Stimulated activated CD4-positive, alpha-beta T cell treated with anti-CD3 and anti-CD28 coated beads, Interleukin-12 subunit alpha, Interleukin-12 subunit beta, amount 100 ng/mL, for 4 hours (primary cell): ENCODE results near the gene ATP5F1E.
"Not testable (repeated sequence)": the region's sequence is repeated elsewhere in the genome, so short reads cannot be mapped to it uniquely, and the experiment has no call there.

Source experiments
- DNase-seq: peaks from one replicate; pipeline ENCODE4 v3.0.0-alpha.2; 2020

ATP5F1E gene

GRCh38 chr20:59018817-59019216 lies 13.3 kb downstream of the ATP5F1E start:
- DNase-seq, result no peak

GRCh38 chr20:59017493-59018231 lies 14.5 kb downstream of the ATP5F1E start:
- DNase-seq, result no peak

DNA sequence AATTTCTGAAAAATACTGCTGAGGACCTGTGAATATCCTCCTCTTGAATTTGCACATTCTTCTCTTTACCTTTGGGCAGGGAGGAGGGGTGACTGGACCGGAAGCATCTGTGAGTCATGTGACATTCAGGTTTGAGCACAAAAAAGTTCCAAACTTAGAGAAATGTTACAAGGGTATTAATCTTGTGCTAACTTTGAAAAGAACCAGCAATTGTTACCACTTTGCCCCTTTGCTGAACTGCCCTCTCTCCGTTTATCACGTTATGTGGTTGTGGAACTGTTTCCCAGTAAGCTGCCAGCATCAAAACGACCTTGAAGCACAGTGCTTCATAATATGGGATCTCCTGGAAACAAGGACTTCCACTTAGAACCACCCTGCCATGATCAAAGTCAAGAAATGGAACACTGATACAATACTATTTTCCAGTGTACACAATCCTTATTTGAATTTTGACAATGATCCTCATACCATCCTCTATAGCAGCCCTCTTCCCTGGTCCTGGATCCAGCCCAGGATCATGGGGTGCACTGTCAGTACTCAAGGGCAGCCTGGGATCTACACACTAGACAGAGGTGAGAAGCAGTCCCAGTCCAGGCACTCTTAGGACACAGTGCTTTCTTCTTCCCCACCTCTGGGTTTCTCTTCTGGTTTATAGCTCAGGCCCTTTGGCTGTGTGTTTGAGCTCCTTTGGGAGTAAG lies 15.2 kb downstream of the ATP5F1E start:
- no peak for DNase-seq

GRCh38 chr20:59015812-59016711 lies 16.1 kb downstream of the ATP5F1E start:
- no peak for DNase-seq

DNA sequence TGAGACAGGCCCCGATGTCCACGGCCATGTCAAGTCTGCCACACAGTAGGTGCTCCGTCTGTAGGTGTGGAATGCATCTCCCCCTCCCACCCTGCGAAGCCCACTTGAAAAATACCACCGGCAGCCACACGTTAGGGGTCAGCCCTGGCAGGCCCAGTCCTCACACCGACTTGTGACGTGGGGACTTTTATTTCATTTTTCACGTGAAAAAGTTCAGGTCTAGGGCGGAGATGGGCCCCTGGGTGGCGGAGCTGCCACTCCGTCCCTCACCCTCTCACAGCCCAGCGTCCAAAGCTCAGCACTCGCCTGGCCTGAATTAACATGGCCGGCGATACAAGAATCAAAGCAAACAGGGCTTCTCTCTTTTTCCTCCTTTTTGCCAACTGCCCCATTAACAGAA lies 16.7 kb downstream of the ATP5F1E start:
- no peak for DNase-seq

DNA sequence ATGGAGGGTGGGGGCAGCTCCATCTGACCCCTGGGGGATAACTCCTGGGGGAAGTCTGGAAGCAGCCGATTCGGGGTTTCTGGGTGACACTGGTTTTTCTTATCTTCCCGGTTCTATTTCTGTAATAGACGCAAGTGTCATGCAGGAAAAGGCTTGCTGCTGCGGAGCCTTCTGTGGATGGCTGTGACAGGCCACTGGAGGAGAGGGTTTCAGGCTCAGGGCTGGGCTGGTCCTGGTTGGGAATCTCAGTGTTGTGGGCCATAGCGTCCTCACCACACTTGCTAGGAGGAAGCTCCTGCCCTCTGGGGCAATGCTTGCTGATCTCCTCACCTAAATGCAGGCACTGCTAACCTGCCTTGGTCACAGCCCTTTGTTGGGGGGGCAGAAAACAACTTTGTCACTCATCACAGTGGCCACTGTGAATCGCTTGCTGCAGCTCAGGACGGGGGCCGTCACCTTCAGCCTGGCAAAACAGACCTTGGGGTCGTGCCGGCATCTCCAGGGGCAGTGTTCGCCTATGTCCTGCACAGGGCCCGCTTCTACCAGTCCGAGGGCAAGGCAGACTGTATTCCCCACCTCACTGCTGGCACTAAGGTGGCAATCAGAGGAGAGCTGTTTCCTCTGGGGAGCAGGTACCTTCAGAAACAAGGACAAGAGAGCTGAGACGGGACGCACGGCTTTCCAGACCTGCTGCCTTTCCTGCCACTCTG lies 17.3 kb downstream of the ATP5F1E start:
- no peak for DNase-seq

GRCh38 chr20:59013959-59014608 lies 18.1 kb downstream of the ATP5F1E start:
- no peak for DNase-seq

GRCh38 chr20:59013031-59013951 lies 18.8 kb downstream of the ATP5F1E start:
- no peak for DNase-seq

GRCh38 chr20:59011874-59012157 lies 20.3 kb downstream of the ATP5F1E start:
- DNase-seq, result not testable (repeated sequence)

GRCh38 chr20:59010995-59011873 lies 20.9 kb downstream of the ATP5F1E start:
- no peak for DNase-seq

DNA sequence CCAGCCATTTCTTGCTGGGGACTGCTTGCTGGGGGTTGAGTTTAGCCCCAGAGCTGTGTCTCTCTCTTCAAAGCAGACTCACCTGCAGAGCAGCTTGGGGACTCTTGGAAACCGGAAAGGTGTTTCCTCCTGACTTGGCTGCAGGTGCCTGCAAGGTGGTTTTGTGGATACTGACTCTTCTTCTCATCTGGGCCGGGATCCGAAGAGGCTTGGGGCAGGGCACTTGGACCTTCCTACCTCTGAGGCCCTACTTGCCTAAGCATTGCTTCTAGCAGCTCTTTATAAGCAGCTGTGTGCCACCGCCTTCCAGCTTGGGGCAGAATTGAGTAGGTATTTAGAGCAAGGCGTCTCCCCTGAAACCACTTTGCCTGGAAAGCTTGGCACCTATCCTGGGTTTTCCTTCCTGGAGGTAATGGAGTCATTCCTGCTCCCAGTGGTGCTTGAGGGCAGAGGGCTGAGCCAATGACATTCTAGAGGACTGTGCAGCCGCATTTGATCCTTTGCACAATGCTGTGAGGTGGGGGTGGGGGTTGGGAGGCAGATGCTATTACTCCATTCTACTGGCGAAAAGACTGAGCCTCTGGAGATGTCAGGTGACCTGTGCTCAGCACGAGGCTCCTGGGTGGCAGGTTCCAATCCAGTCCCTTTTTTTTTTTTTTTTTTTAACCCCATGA lies 21.7 kb downstream of the ATP5F1E start:
- no peak for DNase-seq

GRCh38 chr20:59008715-59009336 lies 23.3 kb downstream of the ATP5F1E start:
- no peak for DNase-seq

DNA sequence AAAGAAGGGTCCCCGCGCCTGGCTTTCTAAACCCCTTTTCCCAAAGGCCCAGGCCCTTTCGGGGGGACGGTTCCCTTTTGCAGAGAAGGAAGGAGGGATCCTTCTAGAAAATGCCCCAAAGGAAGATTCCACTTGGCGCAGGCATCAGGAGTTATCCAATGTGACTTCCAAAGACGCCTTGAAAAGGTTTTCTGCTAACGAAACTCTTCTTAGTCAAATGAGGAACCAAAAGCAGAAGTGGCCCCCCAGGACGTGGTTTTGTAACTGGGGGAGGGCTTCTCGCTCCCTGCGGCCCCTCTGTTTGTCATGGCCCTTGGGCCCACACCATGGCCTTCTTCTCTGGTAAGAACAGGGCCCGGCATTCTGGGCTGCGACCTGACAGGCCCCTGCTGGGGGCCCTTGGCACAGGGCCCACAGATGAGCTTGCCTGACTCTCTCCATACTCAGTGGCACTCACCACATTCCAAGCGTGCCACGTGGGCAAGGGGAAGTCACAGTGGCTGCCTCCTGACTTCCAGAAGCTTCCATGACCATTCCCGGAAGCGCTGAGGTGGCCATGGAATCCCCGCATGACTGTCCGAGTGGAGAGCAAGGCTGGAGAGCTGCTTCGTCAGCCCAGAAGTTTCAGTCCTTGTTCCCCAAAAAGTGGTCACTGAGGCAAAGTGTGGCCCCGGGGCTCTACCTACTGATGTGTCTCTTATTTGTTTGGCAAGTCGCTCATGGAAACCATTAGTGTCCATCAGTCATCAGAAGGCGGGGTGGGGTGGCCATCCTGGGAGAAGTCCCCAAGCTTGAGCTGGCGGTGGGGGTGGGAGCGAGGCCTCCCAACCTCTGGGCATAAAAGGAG lies 24.2 kb downstream of the ATP5F1E start:
- DNase-seq, result no peak

DNA sequence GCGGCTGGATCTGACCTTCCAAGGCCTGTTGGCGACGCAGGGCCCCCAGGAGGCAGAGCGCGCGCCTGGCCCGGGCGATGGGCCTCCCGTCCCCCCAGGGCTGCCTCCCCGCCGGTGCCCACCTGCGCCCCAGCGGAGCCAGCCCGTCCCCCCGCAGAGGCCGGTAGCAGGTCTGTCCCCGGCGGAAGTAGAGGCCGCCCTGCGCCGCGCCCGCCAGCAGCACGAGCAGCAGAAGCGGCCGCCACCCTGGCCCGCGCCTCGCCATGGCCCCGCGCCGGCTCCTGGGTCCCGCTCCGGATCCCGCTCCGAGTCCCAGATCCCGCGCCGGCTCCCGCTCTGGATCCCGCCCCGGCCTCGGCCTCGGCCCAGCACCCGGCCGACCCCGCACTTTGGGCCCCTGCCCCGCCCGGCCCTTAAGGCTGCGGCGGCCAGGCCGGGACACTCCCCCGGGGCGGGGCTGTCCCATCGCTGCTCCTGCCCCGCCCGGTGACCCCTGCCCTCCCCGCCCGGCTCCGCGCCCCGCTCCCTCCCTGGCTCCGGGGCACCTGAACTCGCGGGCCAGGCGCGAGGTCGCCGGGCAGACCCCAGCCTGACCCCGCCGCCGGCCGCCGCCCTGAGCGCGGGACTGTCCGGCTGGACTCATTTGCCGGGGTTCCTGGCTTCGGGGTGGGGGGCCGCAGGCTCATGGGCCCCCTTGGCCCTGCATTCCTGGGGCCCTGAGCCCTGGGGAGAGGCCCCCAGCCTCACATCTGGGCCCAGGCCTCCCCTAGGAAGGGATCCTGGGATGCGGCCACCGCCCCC lies 25.1 kb downstream of the ATP5F1E start, which contains the start of gene CTSZ:
CTSZ (minus strand) TSS at position 391 of the 801 bp plus-strand sequence; CDS start at position 265, 126 bp downstream.
- DNase-seq, result peak; percentile 48

DNA sequence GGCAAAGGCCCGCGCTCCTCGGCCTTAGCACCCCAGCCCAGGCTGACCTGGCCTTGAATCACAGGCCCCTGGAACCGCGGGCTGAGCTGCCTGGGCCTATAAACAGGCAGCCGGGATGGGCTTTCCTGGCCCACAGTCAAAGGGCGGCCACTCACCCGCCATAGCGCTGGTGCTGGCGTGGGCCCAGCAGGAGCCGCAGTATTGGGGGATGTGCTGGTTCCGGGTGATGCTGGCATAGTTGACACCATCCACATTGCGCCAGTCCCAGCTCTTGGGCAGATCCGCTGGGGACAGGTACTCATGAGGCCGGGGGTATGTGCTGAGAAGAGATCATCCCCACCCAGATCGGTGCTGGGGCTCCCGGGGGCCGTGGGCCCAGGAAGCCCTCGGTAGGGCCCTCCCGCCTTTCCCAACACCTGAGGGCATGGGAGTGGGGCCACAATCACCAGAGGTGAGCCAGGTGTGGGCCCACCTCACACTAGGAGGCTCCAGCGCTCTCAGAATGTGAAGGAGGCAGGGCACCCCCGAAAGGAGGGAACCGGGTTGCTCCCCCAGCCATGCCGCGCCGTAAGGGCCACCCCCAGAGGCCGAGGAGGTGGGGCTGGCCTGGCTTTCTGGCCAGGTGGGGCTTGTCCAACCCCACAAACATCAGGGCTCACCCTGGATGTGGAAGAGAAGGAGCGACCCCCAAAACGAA lies 25.8 kb downstream of the ATP5F1E start:
- DNase-seq, result no peak

- no peak for DNase-seq
These were observed 26.5 kb downstream of the ATP5F1E start for GRCh38 chr20:59005523-59006166.
